Right lobe of liver (tissue), 4 donors: ENCODE results near the gene ALDH3B1.

Experiments
- POLR2A ChIP-seq: fragments of 450-650 bp; IDR thresholded peaks from one replicate; pipeline ENCODE4 v1.6.1; 2017; ENCODE audit warnings: antibody characterized with exemption, mild to moderate bottlenecking
- TF ChIP-seq, protein P1 (sequence below), 4 donors: fragments of 200-600 bp in 3 of 4; fragments of 450-650 bp in 1 of 4; IDR thresholded peaks; one replicate each; pipeline versions ENCODE4 v1.5.1 to v1.8.0; 2016 to 2022; ENCODE audit warnings: antibody characterized with exemption in 4 of 4, mild to moderate bottlenecking in 2 of 4
- donor health status: DM: no; HTN: no; CAD: no.
- donor health status: DM: no; HTN: no; CAD: no.
- donor health status: DM: no; HTN: yes; CAD: no.

DNA sequence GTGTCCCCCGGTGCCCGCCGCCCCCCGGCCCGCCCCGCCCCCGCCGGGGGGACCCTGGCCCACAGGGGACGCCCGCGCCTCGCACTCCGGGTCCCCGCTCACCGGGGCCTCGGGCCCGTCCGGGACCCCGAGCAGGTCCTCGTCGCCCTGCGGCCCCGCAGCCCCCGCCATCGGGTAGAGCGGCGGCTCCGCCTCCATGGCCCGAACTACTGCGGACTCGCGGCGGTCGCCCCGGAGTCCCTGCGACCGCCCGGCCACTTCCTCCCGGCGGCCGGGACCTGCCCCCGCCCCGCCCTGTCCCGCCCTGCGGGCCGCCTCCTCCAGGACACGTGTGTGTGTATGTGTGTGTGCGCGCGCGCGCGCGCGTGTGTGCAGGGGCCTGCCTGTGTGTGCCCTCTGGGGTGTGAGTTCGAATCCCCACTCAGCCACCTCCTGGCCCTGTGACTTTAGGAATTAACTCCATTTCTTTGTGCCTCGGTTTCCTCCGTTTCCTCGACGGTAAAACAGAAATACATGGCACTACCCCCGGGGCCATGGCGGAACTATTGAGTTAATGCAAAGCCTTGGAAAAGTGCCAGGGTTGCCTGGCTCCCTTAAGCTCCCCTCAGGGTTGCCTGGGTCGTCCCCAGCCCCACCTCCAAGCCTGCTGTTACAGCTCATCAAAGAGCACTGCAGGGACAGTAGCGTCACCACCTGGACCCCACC lies 6.1 kb upstream of the ALDH3B1 start, which contains the start of gene UNC93B1:
- peak; percentile 73 for TF ChIP-seq POLR2A
- TF ChIP-seq, protein P1, sequence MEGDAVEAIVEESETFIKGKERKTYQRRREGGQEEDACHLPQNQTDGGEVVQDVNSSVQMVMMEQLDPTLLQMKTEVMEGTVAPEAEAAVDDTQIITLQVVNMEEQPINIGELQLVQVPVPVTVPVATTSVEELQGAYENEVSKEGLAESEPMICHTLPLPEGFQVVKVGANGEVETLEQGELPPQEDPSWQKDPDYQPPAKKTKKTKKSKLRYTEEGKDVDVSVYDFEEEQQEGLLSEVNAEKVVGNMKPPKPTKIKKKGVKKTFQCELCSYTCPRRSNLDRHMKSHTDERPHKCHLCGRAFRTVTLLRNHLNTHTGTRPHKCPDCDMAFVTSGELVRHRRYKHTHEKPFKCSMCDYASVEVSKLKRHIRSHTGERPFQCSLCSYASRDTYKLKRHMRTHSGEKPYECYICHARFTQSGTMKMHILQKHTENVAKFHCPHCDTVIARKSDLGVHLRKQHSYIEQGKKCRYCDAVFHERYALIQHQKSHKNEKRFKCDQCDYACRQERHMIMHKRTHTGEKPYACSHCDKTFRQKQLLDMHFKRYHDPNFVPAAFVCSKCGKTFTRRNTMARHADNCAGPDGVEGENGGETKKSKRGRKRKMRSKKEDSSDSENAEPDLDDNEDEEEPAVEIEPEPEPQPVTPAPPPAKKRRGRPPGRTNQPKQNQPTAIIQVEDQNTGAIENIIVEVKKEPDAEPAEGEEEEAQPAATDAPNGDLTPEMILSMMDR (IDR thresholded peaks at IDR 0.05): no peak
